A673 (cell line): ENCODE measurements around the gene R3HDM4.
"Not testable (repeated sequence)": the region's sequence is repeated elsewhere in the genome, so short reads cannot be mapped to it uniquely, and the experiment has no call there.

Experiments
- EZH2 ChIP-seq: fragments of 200-600 bp; sonication (generic); IDR thresholded peaks from 2 replicates; pipeline ENCODE4 v1.6.1; 2017; ENCODE audit warnings: borderline replicate concordance, low read depth, mild to moderate bottlenecking, mixed read lengths, antibody characterized with exemption, low read length; ENCODE audit not compliant: poor library complexity, severe bottlenecking
- TF ChIP-seq, protein P1 (sequence below): fragments of 300-800, 200-600 bp; sonication (generic); conservative IDR thresholded peaks from 2 replicates; pipeline ENCODE4 v1.5.1; 2017; ENCODE audit warnings: low read depth, mild to moderate bottlenecking, antibody characterized with exemption, low read length, moderate library complexity, mixed read lengths

DNA sequence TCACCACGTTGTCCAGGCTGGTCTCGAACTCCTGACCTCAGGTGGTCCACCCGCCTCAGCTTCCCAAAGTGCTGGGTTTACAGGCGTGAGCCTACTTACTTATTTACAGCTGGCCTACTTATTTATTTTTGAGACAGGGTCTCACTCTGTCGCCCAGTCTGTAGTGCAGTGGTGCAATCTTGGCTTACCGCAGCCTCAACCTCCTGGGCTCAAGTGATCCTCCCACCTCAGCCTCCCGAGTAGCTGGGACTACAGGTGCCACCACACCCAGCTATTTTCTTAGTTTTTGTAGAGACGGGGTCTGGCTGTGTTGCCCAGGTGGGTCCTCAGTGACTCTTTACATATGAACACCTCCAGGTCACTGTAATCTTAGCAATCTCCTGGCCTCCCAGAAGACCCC, 63.8 kb downstream of the R3HDM4 start:
- TF ChIP-seq, protein P1, sequence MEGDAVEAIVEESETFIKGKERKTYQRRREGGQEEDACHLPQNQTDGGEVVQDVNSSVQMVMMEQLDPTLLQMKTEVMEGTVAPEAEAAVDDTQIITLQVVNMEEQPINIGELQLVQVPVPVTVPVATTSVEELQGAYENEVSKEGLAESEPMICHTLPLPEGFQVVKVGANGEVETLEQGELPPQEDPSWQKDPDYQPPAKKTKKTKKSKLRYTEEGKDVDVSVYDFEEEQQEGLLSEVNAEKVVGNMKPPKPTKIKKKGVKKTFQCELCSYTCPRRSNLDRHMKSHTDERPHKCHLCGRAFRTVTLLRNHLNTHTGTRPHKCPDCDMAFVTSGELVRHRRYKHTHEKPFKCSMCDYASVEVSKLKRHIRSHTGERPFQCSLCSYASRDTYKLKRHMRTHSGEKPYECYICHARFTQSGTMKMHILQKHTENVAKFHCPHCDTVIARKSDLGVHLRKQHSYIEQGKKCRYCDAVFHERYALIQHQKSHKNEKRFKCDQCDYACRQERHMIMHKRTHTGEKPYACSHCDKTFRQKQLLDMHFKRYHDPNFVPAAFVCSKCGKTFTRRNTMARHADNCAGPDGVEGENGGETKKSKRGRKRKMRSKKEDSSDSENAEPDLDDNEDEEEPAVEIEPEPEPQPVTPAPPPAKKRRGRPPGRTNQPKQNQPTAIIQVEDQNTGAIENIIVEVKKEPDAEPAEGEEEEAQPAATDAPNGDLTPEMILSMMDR, result not testable (repeated sequence)
- not testable (repeated sequence) for TF ChIP-seq EZH2
